NB4 (cell line): ENCODE measurements around the gene RPS19BP1.

ENCODE experiments used
- MYC ChIP-seq: IDR thresholded peaks from 2 replicates; pipeline ENCODE4 v1.6.1; 2011; ENCODE audit warnings: low read depth, low read length
- POLR2A ChIP-seq: IDR thresholded peaks from 2 replicates; pipeline ENCODE4 v1.6.1; 2011; ENCODE audit warnings: mild to moderate bottlenecking; ENCODE audit not compliant: insufficient read length; ENCODE audit errors: extremely low read depth
- TF ChIP-seq, protein P1 (sequence below): IDR thresholded peaks from one replicate; pipeline ENCODE4 v1.5.1; 2012; ENCODE audit warnings: low read depth, low read length
- TF ChIP-seq, protein P2 (sequence below): IDR thresholded peaks from 2 replicates; pipeline ENCODE4 v1.6.1; 2011; ENCODE audit warnings: low read depth, low read length

DNA sequence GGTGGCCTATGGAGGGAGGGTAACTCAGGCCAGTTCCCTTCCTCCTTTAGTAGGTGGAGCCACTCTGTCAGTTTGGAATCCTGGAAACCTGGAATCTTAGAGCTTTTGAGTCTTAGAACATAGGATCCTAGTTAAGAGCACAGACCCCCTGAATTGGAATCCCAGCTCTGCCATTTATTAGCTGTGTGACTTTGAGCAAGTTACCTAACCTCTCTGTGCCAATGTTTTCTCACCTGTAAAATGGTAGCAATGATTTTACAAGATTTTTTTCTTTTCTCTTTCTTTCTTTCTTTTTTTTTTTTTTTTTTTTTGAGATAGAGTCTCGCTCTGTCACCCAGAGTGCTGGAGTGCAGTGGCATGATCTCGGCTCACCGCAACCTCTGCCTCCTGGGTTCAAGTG, 20.9 kb upstream of the RPS19BP1 start:
- TF ChIP-seq, protein P1, sequence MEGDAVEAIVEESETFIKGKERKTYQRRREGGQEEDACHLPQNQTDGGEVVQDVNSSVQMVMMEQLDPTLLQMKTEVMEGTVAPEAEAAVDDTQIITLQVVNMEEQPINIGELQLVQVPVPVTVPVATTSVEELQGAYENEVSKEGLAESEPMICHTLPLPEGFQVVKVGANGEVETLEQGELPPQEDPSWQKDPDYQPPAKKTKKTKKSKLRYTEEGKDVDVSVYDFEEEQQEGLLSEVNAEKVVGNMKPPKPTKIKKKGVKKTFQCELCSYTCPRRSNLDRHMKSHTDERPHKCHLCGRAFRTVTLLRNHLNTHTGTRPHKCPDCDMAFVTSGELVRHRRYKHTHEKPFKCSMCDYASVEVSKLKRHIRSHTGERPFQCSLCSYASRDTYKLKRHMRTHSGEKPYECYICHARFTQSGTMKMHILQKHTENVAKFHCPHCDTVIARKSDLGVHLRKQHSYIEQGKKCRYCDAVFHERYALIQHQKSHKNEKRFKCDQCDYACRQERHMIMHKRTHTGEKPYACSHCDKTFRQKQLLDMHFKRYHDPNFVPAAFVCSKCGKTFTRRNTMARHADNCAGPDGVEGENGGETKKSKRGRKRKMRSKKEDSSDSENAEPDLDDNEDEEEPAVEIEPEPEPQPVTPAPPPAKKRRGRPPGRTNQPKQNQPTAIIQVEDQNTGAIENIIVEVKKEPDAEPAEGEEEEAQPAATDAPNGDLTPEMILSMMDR: no peak
- TF ChIP-seq MYC (no peak), POLR2A (no peak)
- TF ChIP-seq, protein P2, sequence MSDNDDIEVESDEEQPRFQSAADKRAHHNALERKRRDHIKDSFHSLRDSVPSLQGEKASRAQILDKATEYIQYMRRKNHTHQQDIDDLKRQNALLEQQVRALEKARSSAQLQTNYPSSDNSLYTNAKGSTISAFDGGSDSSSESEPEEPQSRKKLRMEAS: no peak
